Neural progenitor cell (in vitro differentiated cells): ENCODE data around the gene CFAP70.

Source experiments
- EZH2 ChIP-seq: fragments of 200-600 bp; sonication (generic); IDR thresholded peaks from 2 replicates; pipeline ENCODE4 v1.6.1; 2017; ENCODE audit warnings: antibody characterized with exemption, mild to moderate bottlenecking, moderate library complexity
- EZH2phosphoT487 ChIP-seq: fragments of 200-600 bp; sonication (generic); IDR thresholded peaks from 2 replicates; pipeline ENCODE4 v1.6.1; 2017; ENCODE audit warnings: antibody characterized with exemption
- TF ChIP-seq, protein P1 (sequence below): fragments of 200-600 bp; sonication (generic); IDR thresholded peaks from 2 replicates; pipeline ENCODE4 v1.5.1; 2017; ENCODE audit warnings: antibody characterized with exemption, mild to moderate bottlenecking

GRCh38 chr10:73333202-73333601, 25.5 kb downstream of the CFAP70 start:
- TF ChIP-seq, protein P1, sequence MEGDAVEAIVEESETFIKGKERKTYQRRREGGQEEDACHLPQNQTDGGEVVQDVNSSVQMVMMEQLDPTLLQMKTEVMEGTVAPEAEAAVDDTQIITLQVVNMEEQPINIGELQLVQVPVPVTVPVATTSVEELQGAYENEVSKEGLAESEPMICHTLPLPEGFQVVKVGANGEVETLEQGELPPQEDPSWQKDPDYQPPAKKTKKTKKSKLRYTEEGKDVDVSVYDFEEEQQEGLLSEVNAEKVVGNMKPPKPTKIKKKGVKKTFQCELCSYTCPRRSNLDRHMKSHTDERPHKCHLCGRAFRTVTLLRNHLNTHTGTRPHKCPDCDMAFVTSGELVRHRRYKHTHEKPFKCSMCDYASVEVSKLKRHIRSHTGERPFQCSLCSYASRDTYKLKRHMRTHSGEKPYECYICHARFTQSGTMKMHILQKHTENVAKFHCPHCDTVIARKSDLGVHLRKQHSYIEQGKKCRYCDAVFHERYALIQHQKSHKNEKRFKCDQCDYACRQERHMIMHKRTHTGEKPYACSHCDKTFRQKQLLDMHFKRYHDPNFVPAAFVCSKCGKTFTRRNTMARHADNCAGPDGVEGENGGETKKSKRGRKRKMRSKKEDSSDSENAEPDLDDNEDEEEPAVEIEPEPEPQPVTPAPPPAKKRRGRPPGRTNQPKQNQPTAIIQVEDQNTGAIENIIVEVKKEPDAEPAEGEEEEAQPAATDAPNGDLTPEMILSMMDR: no peak
- no peak for TF ChIP-seq EZH2
- TF ChIP-seq EZH2phosphoT487: no peak
